ENCODE measurements around the gene PPP6R2.
A peak's percentile ranks its signal among the peaks of the same experiment; 100 is the strongest.

The PPP6R2 gene

DNA sequence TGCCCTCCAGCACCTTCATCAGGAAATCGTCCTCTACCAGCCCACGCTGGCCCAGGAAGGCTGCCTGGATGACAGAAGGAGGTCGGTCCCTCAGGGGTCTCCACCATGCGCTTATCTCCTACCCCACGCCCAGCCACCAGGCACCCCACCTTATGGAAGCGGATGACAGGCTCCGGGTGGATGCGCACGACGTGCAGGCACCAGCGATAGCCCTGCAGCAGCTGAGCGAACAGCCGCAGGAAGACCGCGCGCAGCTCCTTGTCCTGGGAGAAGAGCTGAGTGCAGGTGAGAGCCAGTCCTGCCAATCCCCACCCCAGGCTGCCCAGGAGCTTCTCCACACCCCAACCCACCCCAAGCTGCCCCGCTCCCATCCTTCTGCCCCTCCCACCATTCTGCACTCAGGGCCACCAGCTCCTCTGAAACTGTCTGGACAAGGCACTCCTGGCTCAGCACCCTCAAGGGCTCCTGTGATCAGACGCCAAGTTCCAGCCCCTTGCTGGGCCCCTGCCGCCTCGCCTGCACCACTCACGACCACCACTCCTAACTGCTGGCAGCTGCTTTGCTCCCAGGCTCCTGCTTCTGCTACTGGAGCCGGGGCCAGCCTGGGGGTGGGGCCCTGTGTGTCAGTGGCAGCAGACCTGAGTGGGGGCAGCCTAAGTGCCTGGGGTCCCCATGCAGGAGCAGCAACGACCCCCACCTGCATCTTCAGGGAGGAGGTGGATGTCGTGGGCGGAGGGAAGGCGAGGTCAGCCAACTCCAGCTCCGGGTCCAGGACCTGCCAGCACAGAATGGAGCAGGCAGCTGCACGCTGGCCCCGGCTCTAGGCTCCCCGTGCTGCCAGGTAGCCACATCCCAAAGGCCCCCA lies 122.2 kb downstream of the PPP6R2 start:
- TF ChIP-seq, protein P1, sequence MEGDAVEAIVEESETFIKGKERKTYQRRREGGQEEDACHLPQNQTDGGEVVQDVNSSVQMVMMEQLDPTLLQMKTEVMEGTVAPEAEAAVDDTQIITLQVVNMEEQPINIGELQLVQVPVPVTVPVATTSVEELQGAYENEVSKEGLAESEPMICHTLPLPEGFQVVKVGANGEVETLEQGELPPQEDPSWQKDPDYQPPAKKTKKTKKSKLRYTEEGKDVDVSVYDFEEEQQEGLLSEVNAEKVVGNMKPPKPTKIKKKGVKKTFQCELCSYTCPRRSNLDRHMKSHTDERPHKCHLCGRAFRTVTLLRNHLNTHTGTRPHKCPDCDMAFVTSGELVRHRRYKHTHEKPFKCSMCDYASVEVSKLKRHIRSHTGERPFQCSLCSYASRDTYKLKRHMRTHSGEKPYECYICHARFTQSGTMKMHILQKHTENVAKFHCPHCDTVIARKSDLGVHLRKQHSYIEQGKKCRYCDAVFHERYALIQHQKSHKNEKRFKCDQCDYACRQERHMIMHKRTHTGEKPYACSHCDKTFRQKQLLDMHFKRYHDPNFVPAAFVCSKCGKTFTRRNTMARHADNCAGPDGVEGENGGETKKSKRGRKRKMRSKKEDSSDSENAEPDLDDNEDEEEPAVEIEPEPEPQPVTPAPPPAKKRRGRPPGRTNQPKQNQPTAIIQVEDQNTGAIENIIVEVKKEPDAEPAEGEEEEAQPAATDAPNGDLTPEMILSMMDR (IDR thresholded peaks at IDR 0.05; ENCODE audit: low read depth, low read length, poor library complexity, severe bottlenecking) = no peak
- Histone ChIP-seq H3K9me2 (replicated peaks; ENCODE audit: control insufficient read depth, low read length) (no peaks in the 10 kb centered on the region), H4K20me1 (ENCODE audit: control insufficient read depth, insufficient read depth, low read depth, low read length) (no peaks in the 10 kb centered on the region), H3F3A (ENCODE audit: control insufficient read depth, insufficient read depth) (peaks cover 2% of the 10 kb centered on the region), H3K4me1 (ENCODE audit: control insufficient read depth, low read length) (peaks cover 26% of the 10 kb centered on the region), H3K36me3 (ENCODE audit: control insufficient read depth, low read length) (peaks cover 92% of the 10 kb centered on the region), H3K27me3 (ENCODE audit: control insufficient read depth, low read length) (no peaks in the 10 kb centered on the region), H3K79me2 (ENCODE audit: control insufficient read depth, low read length) (peaks cover 47% of the 10 kb centered on the region), H3K4me3 (ENCODE audit: low read length) (no peak overlapping the region), H3K4me2 (ENCODE audit: low read length) (no peak overlapping the region), H3K27ac (ENCODE audit: low read depth, low read length) (no peak overlapping the region), H3K9me3 (ENCODE audit: control insufficient read depth, insufficient read depth, low read length) (no peaks in the 10 kb centered on the region)

DNA sequence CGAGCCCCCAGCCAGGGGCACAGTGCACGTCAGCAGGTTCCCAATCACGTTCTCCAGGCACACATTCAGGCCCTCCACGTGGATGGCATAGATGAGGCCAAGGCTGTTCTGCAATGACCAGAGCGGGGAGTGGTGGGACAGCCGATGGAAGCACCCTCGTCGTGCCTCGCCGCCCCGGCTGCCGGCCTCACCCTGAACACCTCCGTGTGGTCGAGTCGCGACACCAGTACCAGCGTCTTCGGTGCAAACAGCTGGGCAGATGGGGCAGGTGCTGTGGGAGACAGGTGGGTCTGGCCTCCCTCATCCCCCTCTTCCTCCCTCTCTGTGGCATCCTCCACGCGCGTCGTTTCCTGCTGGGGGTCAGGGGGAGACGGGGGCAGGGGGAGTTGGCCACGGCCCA lies 124.2 kb downstream of the PPP6R2 start:
- no peaks in the 10 kb centered on the region for H4K20me1 ChIP-seq (ENCODE audit: control insufficient read depth, insufficient read depth, low read depth, low read length)
- peaks cover 18% of the 10 kb centered on the region for H3F3A ChIP-seq (ENCODE audit: control insufficient read depth, insufficient read depth)
- TF ChIP-seq, protein P1 (IDR thresholded peaks at IDR 0.05; ENCODE audit: low read depth, low read length, poor library complexity, severe bottlenecking) = no peak
- no peak for TF ChIP-seq EZH2phosphoT487 (IDR thresholded peaks at IDR 0.05; ENCODE audit: borderline replicate concordance, low read length)
- H3K79me2 ChIP-seq (ENCODE audit: control insufficient read depth, low read length) = peaks cover 62% of the 10 kb centered on the region
- no peak overlapping the region for H3K4me3 ChIP-seq (ENCODE audit: low read length)
- no peak overlapping the region for H3K27ac ChIP-seq (ENCODE audit: low read depth, low read length)
- H3K27me3 ChIP-seq (ENCODE audit: control insufficient read depth, low read length) = no peaks in the 10 kb centered on the region
- no peaks in the 10 kb centered on the region for H3K9me2 ChIP-seq (replicated peaks; ENCODE audit: control insufficient read depth, low read length)
- H3K36me3 ChIP-seq (ENCODE audit: control insufficient read depth, low read length) = peaks cover 89% of the 10 kb centered on the region
- H3K9me3 ChIP-seq (ENCODE audit: control insufficient read depth, insufficient read depth, low read length) = no peaks in the 10 kb centered on the region
- peaks cover 46% of the 10 kb centered on the region for H3K4me1 ChIP-seq (ENCODE audit: control insufficient read depth, low read length)
- no peak overlapping the region for H3K4me2 ChIP-seq (ENCODE audit: low read length)

DNA sequence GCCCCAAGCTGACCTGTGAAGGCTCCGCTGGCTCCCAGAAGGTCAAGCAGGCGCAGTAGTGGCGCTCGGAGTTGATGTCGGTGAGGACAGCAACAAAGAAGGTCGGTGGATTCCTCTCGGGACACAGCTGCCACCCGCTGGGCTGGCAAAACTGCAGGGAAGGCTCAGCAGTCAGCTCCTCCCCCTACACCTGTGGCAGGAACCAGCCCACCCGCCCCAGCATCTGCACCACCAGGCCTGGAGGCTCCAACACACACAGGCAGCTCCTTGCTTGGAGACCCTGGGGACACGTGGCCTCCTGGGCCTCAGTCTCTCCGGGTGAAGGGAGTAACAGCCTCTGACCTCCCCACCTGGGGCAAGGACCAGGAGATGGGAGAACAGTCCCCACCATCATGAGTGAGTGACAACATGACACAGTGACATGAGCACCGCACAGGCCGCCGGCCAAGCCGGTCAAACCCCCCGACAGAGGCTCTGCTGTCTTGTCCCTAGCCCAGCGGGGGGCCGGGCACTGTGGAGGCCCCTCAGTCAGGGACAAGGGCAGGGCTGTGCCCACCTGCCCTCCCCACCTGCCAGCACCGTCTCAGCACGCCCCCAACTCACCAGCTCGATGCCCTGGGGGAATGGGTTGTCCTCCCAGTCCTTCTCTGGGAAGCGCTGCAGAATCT lies 124.8 kb downstream of the PPP6R2 start:
- Histone ChIP-seq H3K36me3 (ENCODE audit: control insufficient read depth, low read length) (peaks cover 89% of the 10 kb centered on the region), H4K20me1 (ENCODE audit: control insufficient read depth, insufficient read depth, low read depth, low read length) (no peaks in the 10 kb centered on the region), H3K27ac (ENCODE audit: low read depth, low read length) (peak overlapping the region; percentile 100), H3K79me2 (ENCODE audit: control insufficient read depth, low read length) (peaks cover 68% of the 10 kb centered on the region), H3K4me1 (ENCODE audit: control insufficient read depth, low read length) (peaks cover 52% of the 10 kb centered on the region), H3K9me3 (ENCODE audit: control insufficient read depth, insufficient read depth, low read length) (no peaks in the 10 kb centered on the region), H3K27me3 (ENCODE audit: control insufficient read depth, low read length) (no peaks in the 10 kb centered on the region), H3K4me2 (ENCODE audit: low read length) (peak overlapping the region; percentile 97), H3K9me2 (replicated peaks; ENCODE audit: control insufficient read depth, low read length) (no peaks in the 10 kb centered on the region), H3K4me3 (ENCODE audit: low read length) (peak overlapping the region; percentile 74), H3F3A (ENCODE audit: control insufficient read depth, insufficient read depth) (peaks cover 18% of the 10 kb centered on the region)
- TF ChIP-seq, protein P1 (IDR thresholded peaks at IDR 0.05; ENCODE audit: low read depth, low read length, poor library complexity, severe bottlenecking) = no peak

Measured in DOHH2 (cell line).